GM12892 (cell line): Measurements from ENCODE around the gene AXIN2.

Experiments
- POLR2A ChIP-seq: IDR thresholded peaks from 2 replicates; pipeline ENCODE4 v1.6.1; 2011; ENCODE audit warnings: low read depth, low read length, control low read depth
- POLR2AphosphoS5 ChIP-seq: IDR thresholded peaks from 2 replicates; pipeline ENCODE4 v1.6.1; 2011; ENCODE audit warnings: low read depth, low read length, control low read depth
- TAF1 ChIP-seq: IDR thresholded peaks from 2 replicates; pipeline ENCODE4 v1.6.1; 2011; ENCODE audit warnings: low read depth, mild to moderate bottlenecking, control low read depth, low read length, borderline replicate concordance

GRCh38 chr17:65595071-65595656 lies 33.7 kb upstream of the AXIN2 start:
- no peak for TF ChIP-seq POLR2A
- TF ChIP-seq TAF1: no peak
- no peak for TF ChIP-seq POLR2AphosphoS5
